ENCODE measurements around the gene BCAP29. TPM values are rescaled to one million over a fixed set of nuclear protein-coding genes. Genes with fewer than 3 reads are reported as not detected.

BCAP29 gene
- total RNA-seq, 1 donor from 2014 or later, result 12.0 TPM

DNA sequence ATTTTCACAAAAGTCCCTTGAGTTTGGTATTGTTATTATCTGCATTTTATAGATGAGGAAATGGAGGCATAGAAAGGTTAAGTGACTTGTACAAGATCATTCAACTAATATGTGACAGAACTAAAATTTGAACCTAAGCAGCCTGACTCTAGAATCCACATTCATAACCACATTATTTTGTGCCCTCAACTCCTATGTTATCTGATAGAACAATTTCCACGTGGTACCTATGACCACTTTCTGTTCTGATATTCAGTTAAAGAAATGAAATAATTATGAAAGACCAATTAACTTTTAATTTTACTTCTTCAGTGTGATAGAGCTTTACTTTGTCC is 17.5 kb downstream of the BCAP29 start:
- Histone ChIP-seq H3K27ac (ENCODE audit: low read depth, low read length) (no peak overlapping the region), H3K4me1 (ENCODE audit: control insufficient read depth in 3 of 3, insufficient read depth in 3 of 3, low read length in 3 of 3) (peaks cover 8 to 9% (median 8%) of the 10 kb centered on the region in 3 donors), H3K27me3 (ENCODE audit: control insufficient read depth in 3 of 3, insufficient read depth in 3 of 3, low read length in 3 of 3) (no peaks in the 10 kb centered on the region), H3K9ac (ENCODE audit: low read depth in 1 of 3, low read length in 3 of 3) (no peak overlapping the region), H3K4me3 (ENCODE audit: low read length in 3 of 3) (no peak overlapping the region), H3K9me3 (ENCODE audit: control insufficient read depth in 3 of 3, low read length in 3 of 3) (no peaks in the 10 kb centered on the region), H3K36me3 (ENCODE audit: control insufficient read depth in 3 of 3, insufficient read depth in 3 of 3, low read length in 3 of 3) (peaks cover 5 to 24% (median 22%) of the 10 kb centered on the region in 3 donors)

DNA sequence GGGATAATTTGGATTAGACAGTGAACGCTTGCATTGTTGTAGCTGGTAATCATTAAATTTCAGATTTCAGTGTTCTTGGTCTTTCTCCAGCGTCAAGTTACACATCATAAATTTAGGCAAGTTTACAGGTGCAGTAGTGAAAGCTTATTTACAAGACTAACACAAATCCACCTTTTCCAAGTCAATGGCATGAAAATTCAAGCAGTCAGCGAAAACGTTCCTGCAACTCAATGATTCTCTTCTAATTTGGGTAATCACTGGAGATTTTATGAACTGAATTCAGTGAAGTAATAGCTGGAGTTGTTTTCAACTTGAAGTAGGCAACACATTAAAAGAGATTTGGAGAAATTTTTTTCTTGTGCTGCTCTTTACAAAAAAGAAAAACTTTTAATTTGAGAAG is 17.9 kb downstream of the BCAP29 start:
- peaks cover 5 to 24% (median 22%) of the 10 kb centered on the region in 3 donors for H3K36me3 ChIP-seq (ENCODE audit: control insufficient read depth in 3 of 3, insufficient read depth in 3 of 3, low read length in 3 of 3)

DNA sequence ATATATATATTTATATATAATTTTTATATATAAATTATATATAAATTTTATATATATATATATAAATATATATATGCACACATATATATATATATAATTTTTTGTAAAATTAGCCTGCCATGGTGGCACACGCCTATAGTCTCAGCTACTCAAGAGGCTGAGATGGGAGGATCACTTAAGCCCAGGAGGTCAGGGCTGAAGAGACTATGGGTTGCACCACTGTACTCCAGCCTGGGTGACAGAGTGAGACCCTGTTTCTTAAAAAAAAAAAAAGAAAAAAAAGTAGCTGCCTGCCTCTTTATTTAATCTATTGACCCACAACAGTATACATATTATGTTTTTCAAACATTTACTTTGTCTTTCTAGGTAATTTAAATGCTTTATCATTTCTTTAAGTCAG is 19.2 kb downstream of the BCAP29 start:
- Histone ChIP-seq H3K27me3 (ENCODE audit: control insufficient read depth in 3 of 3, insufficient read depth in 3 of 3, low read length in 3 of 3) (no peaks in the 10 kb centered on the region), H3K4me3 (ENCODE audit: low read length in 3 of 3) (no peak overlapping the region), H3K9me3 (ENCODE audit: control insufficient read depth in 3 of 3, low read length in 3 of 3) (no peaks in the 10 kb centered on the region), H3K4me1 (ENCODE audit: control insufficient read depth in 3 of 3, insufficient read depth in 3 of 3, low read length in 3 of 3) (peaks cover 8 to 9% (median 8%) of the 10 kb centered on the region in 3 donors), H3K9ac (ENCODE audit: low read depth in 1 of 3, low read length in 3 of 3) (no peak overlapping the region), H3K36me3 (ENCODE audit: control insufficient read depth in 3 of 3, insufficient read depth in 3 of 3, low read length in 3 of 3) (peaks cover 3 to 26% (median 22%) of the 10 kb centered on the region in 3 donors), H3K27ac (ENCODE audit: low read depth, low read length) (no peak overlapping the region)

More for the DNA sequence above, 17.9 kb downstream of the BCAP29 start:
- H3K4me3 ChIP-seq (ENCODE audit: low read length in 3 of 3), result no peak overlapping the region
- no peaks in the 10 kb centered on the region for H3K9me3 ChIP-seq (ENCODE audit: control insufficient read depth in 3 of 3, low read length in 3 of 3)
- H3K4me1 ChIP-seq (ENCODE audit: control insufficient read depth in 3 of 3, insufficient read depth in 3 of 3, low read length in 3 of 3), result peaks cover 8 to 9% (median 8%) of the 10 kb centered on the region in 3 donors
- no peak overlapping the region for H3K27ac ChIP-seq (ENCODE audit: low read depth, low read length)
- no peaks in the 10 kb centered on the region for H3K27me3 ChIP-seq (ENCODE audit: control insufficient read depth in 3 of 3, insufficient read depth in 3 of 3, low read length in 3 of 3)
- H3K9ac ChIP-seq (ENCODE audit: low read depth in 1 of 3, low read length in 3 of 3), result no peak overlapping the region

DNA sequence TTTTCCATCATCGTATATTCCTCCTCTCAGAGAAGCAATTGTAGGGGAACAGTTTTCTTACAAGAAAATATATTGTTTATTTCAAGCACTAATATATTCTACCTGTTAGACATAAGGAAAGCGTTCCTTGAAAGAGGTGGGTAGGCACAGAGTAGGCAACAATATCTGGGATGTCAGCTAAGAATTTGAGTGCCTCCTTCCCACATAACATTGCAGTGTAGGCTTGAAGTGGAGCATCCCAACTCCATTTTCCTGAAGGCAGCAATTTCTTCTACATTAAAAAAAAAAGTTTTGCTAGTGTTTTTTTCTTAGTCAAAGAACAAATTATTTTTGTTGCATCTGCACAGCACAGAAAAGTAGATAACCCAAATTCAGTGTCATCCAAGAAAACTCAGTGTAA is 20.8 kb downstream of the BCAP29 start:
- H3K27ac ChIP-seq (ENCODE audit: low read depth, low read length), result no peak overlapping the region
- H3K4me1 ChIP-seq (ENCODE audit: control insufficient read depth in 3 of 3, insufficient read depth in 3 of 3, low read length in 3 of 3), result peaks cover 3 to 6% (median 5%) of the 10 kb centered on the region in 3 donors
- H3K4me3 ChIP-seq (ENCODE audit: low read length in 3 of 3), result no peak overlapping the region
- peaks cover 3 to 19% (median 16%) of the 10 kb centered on the region in 3 donors for H3K36me3 ChIP-seq (ENCODE audit: control insufficient read depth in 3 of 3, insufficient read depth in 3 of 3, low read length in 3 of 3)
- H3K9me3 ChIP-seq (ENCODE audit: control insufficient read depth in 3 of 3, low read length in 3 of 3), result no peaks in the 10 kb centered on the region
- H3K9ac ChIP-seq (ENCODE audit: low read depth in 1 of 3, low read length in 3 of 3), result no peak overlapping the region
- no peaks in the 10 kb centered on the region for H3K27me3 ChIP-seq (ENCODE audit: control insufficient read depth in 3 of 3, insufficient read depth in 3 of 3, low read length in 3 of 3)

DNA sequence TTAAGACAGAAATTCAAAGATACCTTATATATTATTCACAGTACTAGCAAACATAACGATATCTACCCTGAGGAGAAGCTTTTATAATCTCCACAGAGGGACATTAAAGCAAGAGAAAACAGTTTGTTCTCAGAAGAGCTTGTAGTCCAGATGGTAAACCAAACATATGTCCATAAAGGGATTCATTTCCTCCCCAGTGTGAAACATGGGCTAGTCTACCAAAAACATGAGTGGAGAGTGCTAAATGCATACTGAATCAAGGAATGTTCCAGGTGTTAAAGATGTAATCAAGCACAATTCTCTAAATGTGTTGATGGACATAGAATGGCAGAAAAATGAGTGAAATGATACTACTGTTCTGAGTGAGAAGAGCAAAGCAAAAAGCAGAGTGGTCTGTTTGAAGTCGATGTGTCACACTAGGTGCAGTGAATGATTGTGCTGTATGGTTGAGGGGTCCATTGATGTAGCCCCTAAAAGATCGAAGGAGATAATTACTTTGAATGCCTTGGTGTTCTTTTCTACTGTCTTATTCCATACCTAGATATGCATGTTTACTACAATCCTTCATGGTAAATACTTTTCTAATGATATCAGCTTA is 25.3 kb downstream of the BCAP29 start:
- no peaks in the 10 kb centered on the region for H3K9me3 ChIP-seq (ENCODE audit: control insufficient read depth in 3 of 3, low read length in 3 of 3)
- no peak overlapping the region for H3K9ac ChIP-seq (ENCODE audit: low read depth in 1 of 3, low read length in 3 of 3)
- H3K4me3 ChIP-seq (ENCODE audit: low read length in 3 of 3), result no peak overlapping the region
- peaks cover 0 to 4% (median 3%) of the 10 kb centered on the region in 3 donors for H3K4me1 ChIP-seq (ENCODE audit: control insufficient read depth in 3 of 3, insufficient read depth in 3 of 3, low read length in 3 of 3)
- peaks cover 3 to 17% (median 16%) of the 10 kb centered on the region in 3 donors for H3K36me3 ChIP-seq (ENCODE audit: control insufficient read depth in 3 of 3, insufficient read depth in 3 of 3, low read length in 3 of 3)
- no peak overlapping the region for H3K27ac ChIP-seq (ENCODE audit: low read depth, low read length)
- H3K27me3 ChIP-seq (ENCODE audit: control insufficient read depth in 3 of 3, insufficient read depth in 3 of 3, low read length in 3 of 3), result no peaks in the 10 kb centered on the region

DNA sequence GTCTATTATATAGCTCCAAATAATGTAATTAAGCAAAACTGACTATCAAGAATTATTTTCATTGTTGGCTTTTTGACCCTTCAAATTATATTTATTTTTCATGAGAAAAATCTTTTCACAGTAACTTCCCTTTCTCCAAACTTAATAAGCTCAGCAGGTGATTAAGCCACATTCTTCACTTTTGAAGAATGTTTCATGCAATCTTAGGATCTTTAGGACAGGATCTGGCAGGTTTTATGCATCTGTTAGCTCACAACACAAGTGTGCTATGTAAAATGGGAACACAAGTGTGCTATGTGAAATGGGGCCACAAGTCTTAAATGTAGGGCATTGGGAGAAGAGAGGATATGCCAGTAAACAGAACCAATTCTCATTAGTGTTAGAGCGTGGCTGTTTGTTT is 26.3 kb downstream of the BCAP29 start:
- Histone ChIP-seq H3K9ac (ENCODE audit: low read depth in 1 of 3, low read length in 3 of 3) (no peak overlapping the region), H3K36me3 (ENCODE audit: control insufficient read depth in 3 of 3, insufficient read depth in 3 of 3, low read length in 3 of 3) (peaks cover 3 to 7% (median 6%) of the 10 kb centered on the region in 3 donors)

DNA sequence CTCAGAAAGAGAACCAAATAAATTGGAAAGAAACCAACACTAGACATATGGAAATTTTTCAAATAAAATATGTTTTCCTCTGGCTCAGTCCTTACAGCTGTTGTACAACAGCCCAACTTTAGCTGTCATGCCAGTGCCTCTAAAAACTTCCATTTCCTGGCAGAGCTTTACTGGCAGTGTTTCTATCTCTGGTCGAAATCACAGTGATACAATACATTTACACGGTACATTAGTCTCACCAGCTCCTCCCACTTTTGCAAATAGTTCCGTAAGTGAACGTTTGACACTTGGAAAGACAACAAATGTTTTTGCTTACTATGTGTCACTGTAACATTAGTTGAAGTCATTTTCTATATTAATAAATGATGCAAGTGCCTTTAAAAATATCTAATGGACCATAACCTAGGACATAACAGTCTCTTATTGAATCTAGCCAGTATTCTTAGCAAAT is 29.8 kb downstream of the BCAP29 start:
- Histone ChIP-seq H3K4me3 (ENCODE audit: low read length in 3 of 3) (peak overlapping the region in 2 of 3 donors; percentile 7 to 53), H3K36me3 (ENCODE audit: control insufficient read depth in 3 of 3, insufficient read depth in 3 of 3, low read length in 3 of 3) (peaks cover 3 to 16% (median 12%) of the 10 kb centered on the region in 3 donors), H3K9me3 (ENCODE audit: control insufficient read depth in 3 of 3, low read length in 3 of 3) (no peaks in the 10 kb centered on the region), H3K27me3 (ENCODE audit: control insufficient read depth in 3 of 3, insufficient read depth in 3 of 3, low read length in 3 of 3) (no peaks in the 10 kb centered on the region), H3K9ac (ENCODE audit: low read depth in 1 of 3, low read length in 3 of 3) (peak overlapping the region in 2 of 3 donors; percentile 28 to 48), H3K27ac (ENCODE audit: low read depth, low read length) (peak overlapping the region; percentile 69), H3K4me1 (ENCODE audit: control insufficient read depth in 3 of 3, insufficient read depth in 3 of 3, low read length in 3 of 3) (peaks cover 0 to 8% (median 4%) of the 10 kb centered on the region in 3 donors)

More for the DNA sequence above, 26.3 kb downstream of the BCAP29 start:
- Histone ChIP-seq H3K9me3 (ENCODE audit: control insufficient read depth in 3 of 3, low read length in 3 of 3) (no peaks in the 10 kb centered on the region), H3K27ac (ENCODE audit: low read depth, low read length) (no peak overlapping the region), H3K27me3 (ENCODE audit: control insufficient read depth in 3 of 3, insufficient read depth in 3 of 3, low read length in 3 of 3) (no peaks in the 10 kb centered on the region), H3K4me1 (ENCODE audit: control insufficient read depth in 3 of 3, insufficient read depth in 3 of 3, low read length in 3 of 3) (peaks cover 0 to 4% (median 4%) of the 10 kb centered on the region in 3 donors), H3K4me3 (ENCODE audit: low read length in 3 of 3) (no peak overlapping the region)

DNA sequence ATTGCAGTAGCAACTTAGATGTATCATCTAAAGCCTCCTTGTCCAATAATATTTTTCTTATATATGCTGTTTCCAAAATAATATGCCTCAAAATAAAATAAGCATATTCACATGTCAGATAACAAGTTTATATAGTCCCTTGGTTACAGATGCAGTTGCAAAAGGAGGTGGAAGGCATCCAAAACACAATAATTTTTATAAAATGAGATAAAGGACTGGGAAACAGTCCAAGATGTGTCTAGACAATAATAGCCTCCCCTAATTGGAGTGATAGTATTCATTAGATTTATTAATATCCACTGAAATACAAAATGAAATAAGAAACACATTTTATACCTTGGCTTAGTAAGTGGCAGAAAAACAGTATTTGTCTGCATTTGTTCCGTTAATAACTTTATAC is 30.3 kb downstream of the BCAP29 start:
- H3K27ac ChIP-seq (ENCODE audit: low read depth, low read length), result peak overlapping the region; percentile 69
- H3K36me3 ChIP-seq (ENCODE audit: control insufficient read depth in 3 of 3, insufficient read depth in 3 of 3, low read length in 3 of 3), result peaks cover 3 to 17% (median 15%) of the 10 kb centered on the region in 3 donors
- no peaks in the 10 kb centered on the region for H3K9me3 ChIP-seq (ENCODE audit: control insufficient read depth in 3 of 3, low read length in 3 of 3)
- H3K4me3 ChIP-seq (ENCODE audit: low read length in 3 of 3), result peak overlapping the region in 1 of 3 donors; percentile 53
- H3K4me1 ChIP-seq (ENCODE audit: control insufficient read depth in 3 of 3, insufficient read depth in 3 of 3, low read length in 3 of 3), result peaks cover 0 to 8% (median 4%) of the 10 kb centered on the region in 3 donors
- H3K9ac ChIP-seq (ENCODE audit: low read depth in 1 of 3, low read length in 3 of 3), result peak overlapping the region in 1 of 3 donors; percentile 28
- H3K27me3 ChIP-seq (ENCODE audit: control insufficient read depth in 3 of 3, insufficient read depth in 3 of 3, low read length in 3 of 3), result no peaks in the 10 kb centered on the region

DNA sequence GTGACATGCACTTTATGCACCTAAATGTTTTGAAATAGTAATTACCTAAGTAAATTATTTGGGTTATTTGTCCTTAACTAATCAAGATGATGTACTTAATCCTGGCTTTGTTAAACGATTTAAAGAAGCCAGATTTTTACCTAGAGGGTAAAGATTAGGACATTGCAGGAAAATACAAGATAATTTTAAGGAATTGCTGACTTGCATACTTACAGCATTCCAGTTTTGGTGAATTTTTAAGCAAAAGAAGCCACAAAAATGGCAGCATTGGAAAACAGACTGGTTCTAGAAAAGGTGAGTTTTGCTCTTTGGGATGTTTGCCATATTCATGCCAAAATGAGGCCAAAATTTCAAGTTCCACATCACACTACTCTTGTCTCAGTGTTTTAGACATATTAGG is 33.4 kb downstream of the BCAP29 start:
- no peaks in the 10 kb centered on the region for H3K27me3 ChIP-seq (ENCODE audit: control insufficient read depth in 3 of 3, insufficient read depth in 3 of 3, low read length in 3 of 3)
- peaks cover 8 to 30% (median 20%) of the 10 kb centered on the region in 3 donors for H3K36me3 ChIP-seq (ENCODE audit: control insufficient read depth in 3 of 3, insufficient read depth in 3 of 3, low read length in 3 of 3)
- H3K27ac ChIP-seq (ENCODE audit: low read depth, low read length), result no peak overlapping the region
- peaks cover 0 to 8% (median 4%) of the 10 kb centered on the region in 3 donors for H3K4me1 ChIP-seq (ENCODE audit: control insufficient read depth in 3 of 3, insufficient read depth in 3 of 3, low read length in 3 of 3)
- H3K9ac ChIP-seq (ENCODE audit: low read depth in 1 of 3, low read length in 3 of 3), result no peak overlapping the region
- no peak overlapping the region for H3K4me3 ChIP-seq (ENCODE audit: low read length in 3 of 3)
- no peaks in the 10 kb centered on the region for H3K9me3 ChIP-seq (ENCODE audit: control insufficient read depth in 3 of 3, low read length in 3 of 3)

DNA sequence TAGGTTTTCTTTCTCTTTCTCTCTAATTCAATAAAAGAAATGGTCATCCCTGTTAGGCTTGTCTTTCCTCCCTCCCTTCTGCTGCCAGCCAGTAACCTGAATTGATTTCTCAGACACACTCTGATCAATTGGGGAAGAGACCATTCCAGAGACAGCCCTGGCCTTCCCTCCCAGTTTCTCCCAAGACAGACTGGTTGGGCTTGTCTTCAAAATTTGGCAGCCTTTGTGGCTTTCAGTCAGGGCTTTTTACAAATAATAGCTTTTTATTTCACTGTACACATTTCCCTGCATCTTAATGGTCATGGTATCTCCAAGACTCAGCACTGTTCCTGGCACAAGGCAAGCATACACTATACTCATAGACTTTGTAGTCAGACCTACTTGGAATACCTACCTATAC is 33.9 kb downstream of the BCAP29 start:
- Histone ChIP-seq H3K9me3 (ENCODE audit: control insufficient read depth in 3 of 3, low read length in 3 of 3) (no peaks in the 10 kb centered on the region), H3K36me3 (ENCODE audit: control insufficient read depth in 3 of 3, insufficient read depth in 3 of 3, low read length in 3 of 3) (peaks cover 8 to 30% (median 21%) of the 10 kb centered on the region in 3 donors), H3K27ac (ENCODE audit: low read depth, low read length) (no peak overlapping the region)

More for the DNA sequence above, 33.9 kb downstream of the BCAP29 start:
- Histone ChIP-seq H3K4me3 (ENCODE audit: low read length in 3 of 3) (no peak overlapping the region), H3K27me3 (ENCODE audit: control insufficient read depth in 3 of 3, insufficient read depth in 3 of 3, low read length in 3 of 3) (no peaks in the 10 kb centered on the region), H3K9ac (ENCODE audit: low read depth in 1 of 3, low read length in 3 of 3) (no peak overlapping the region), H3K4me1 (ENCODE audit: control insufficient read depth in 3 of 3, insufficient read depth in 3 of 3, low read length in 3 of 3) (peaks cover 0 to 7% (median 4%) of the 10 kb centered on the region in 3 donors)
